Stimulated activated CD4-positive, alpha-beta T cell treated with anti-CD3 and anti-CD28 coated beads, Interleukin-4, amount 100 ng/mL, for 4 hours (primary cell): ENCODE measurements around the gene KCNQ4.

ENCODE experiments used
- DNase-seq, 2 experiments: peaks; one replicate each; pipeline ENCODE4 v3.0.0-alpha.2; 2020

The KCNQ4 gene

GRCh38 chr1:40783001-40783905 lies at the start of gene KCNQ4:
Gene KCNQ4, plus strand, starts transcription at chr1:40783787. Its CDS starts 307 bp downstream, at chr1:40784094.
- peak; percentile 29 to 34 for DNase-seq

GRCh38 chr1:40734882-40735628 lies 48.5 kb upstream of the KCNQ4 start:
- DNase-seq: no peak

DNA sequence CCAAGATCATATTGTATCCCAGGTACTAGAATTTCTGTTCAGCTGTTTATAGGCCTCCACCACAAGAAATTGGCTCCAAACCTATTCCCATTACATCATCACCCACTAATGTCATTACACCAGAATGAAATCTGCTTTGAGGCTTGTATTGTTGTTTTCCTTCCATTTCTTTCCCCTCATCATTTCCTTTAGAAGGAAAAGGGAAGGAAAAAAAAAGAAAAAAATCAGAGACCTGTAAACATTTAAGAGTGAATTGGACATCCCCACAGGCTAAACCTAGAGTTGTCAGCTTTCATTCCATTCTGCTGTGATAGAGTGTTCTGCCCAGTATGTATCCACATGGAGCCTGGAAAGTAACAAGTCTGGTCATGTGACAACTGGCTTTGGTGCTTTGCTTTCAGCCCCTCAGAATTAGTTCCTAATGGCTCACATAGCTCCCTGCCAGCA lies 47.5 kb upstream of the KCNQ4 start:
- DNase-seq: no peak

- no peak for DNase-seq
Observed at GRCh38 chr1:40738831-40739230, 44.8 kb upstream of the KCNQ4 start.

GRCh38 chr1:40739455-40740008 lies 44.1 kb upstream of the KCNQ4 start:
- no peak for DNase-seq

GRCh38 chr1:40740039-40740996 lies 43.3 kb upstream of the KCNQ4 start:
- no peak for DNase-seq

DNA sequence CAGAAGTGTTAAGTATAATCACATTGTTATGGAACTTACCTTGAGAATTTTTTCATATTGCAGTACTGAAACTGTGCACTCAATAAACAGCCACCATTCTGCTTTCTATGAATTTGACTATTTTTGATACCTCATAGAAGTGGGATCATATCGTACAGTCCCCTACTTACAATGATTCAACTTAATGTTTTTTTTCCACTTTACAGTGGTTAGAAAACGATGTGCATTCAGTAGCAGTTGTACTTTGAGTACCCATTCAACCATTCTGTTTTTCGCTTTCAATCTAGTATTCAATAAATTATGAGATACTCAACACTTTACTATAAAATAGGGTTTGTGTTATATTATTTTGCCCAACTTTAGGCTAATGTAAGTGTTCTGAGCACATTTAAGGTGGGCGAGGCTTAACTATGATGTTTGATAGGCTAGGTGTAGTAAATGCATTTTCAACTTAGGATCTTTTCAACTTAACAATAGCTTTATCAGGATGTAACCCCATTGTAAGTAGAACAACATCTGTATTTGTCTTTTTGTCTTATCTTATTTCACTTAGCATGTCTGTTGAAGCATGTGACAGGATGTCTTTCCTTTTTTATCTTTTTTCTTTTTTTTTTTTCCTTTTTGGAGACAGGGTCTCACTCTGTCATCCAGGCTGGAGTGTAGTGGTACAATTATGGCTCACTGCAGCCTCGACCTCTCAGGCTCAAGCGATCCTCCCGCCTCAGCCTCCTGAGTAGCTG lies 42.4 kb upstream of the KCNQ4 start:
- DNase-seq: no peak

GRCh38 chr1:40742363-40743061 lies 41.1 kb upstream of the KCNQ4 start:
- DNase-seq: no peak

GRCh38 chr1:40743452-40743851 lies 40.1 kb upstream of the KCNQ4 start:
- DNase-seq: no peak

- no peak for DNase-seq
Observed at GRCh38 chr1:40743860-40744259, 39.7 kb upstream of the KCNQ4 start.

GRCh38 chr1:40745176-40745575 lies 38.4 kb upstream of the KCNQ4 start:
- DNase-seq: no peak

DNA sequence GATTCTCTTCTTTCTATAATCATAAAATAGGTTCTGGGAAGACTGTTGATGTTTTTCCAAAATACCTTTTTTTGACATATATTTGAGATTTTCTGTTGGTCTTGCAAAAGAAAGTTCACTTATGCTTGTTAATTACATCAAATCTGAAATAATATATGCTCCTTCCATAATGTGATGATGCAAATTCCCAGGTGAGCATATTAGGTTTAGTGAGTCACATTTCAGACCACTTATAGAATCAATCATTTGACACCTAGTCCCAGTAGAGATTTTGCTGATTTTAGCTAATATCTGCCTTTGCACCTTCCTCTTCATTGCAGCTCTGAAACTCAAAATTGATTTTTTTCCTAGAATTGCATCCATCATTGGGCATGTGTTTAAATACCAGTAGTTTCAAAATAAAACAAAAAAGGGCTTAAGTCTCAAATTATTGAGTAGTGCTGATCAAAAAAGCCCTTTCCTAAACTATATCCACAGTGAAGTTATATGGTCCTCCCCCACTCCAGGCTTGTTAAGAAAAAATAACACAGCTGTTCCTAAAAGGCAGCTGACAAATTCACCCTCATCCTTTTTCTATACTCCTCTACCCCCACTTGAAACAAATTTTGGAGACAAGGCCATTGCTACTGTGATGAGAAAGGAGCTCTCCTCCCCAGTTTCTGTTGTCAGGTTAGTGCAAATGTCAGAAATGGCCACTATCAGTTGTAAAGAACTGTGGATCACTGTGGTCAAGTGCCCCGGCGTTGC lies 37.1 kb upstream of the KCNQ4 start:
- no peak for DNase-seq

DNA sequence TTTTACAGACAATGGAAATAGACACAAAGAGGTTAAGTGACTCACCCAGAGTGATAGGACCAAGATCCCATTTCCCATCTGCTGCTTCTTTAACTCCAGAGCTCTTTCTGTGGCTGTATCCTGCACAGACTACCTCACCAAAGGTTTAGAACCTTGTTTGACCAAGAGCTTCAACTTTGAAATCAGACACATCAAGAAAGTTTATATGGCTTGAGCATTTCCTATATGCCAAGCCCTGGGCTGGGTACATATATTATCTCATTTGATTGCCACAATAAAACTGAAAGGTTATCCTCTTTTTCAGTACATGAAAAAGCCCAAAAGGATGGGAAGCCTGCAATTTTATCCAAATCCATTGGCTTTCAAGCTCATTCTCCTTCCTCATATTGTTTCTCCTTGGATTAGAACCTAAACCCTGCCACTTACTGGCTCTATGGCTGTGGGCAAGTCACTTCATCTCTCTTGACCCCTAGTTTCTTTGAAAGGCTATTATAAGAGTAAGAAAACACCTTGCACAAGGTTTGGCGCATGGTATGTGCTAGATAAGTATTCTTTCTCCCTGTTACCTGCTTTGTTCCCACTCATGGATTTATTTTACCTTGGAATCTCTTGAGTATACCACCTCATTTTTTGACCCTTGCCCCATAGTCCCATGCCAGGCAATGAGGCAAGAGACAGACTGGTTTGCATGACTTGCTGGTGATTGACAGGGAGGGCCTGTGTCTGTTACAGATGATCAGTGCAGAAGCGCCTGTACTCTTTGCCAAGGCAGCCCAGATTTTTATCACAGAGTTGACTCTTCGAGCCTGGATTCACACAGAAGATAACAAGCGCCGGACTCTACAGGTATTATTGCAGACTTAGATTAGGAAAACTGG lies 34.5 kb upstream of the KCNQ4 start:
- no peak for DNase-seq

- DNase-seq: no peak
Observed at GRCh38 chr1:40749817-40750216, 33.8 kb upstream of the KCNQ4 start.

DNA sequence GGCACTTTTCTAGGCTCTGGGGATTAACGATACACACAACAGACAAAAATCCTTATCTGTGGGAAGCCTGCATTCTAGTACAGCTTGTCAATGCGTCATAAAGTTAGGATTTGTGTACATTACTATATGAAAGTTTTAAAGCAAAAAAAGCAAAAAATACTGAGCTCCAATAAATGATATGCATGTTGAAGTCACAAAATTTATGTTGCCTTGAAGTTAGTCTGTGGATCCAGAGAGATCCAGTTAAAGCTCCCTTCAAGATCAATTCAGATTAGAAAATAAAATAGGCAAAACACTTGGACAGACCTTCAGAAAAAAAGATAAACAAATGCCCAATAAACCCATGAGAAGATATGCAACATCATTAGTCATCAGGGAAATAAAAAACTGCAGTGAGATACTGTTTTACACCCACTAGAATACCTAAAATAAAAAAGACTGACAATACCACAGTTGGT lies 33.1 kb upstream of the KCNQ4 start:
- DNase-seq: no peak

- DNase-seq: no peak
Observed at GRCh38 chr1:40751802-40752201, 31.8 kb upstream of the KCNQ4 start.

- no peak for DNase-seq
Observed at GRCh38 chr1:40753142-40753882, 30.3 kb upstream of the KCNQ4 start.

GRCh38 chr1:40754201-40754600 lies 29.4 kb upstream of the KCNQ4 start:
- DNase-seq: no peak
